ENCODE data around the gene FASN.
A peak's percentile ranks its signal among the peaks of the same experiment; 100 is the strongest.

Gene FASN

GRCh38 chr17:82031885-82032627, 66.0 kb downstream of the FASN start:
- Histone ChIP-seq H3K4me1 (ENCODE audit: control insufficient read depth in 2 of 2, insufficient read depth in 2 of 2, low read length in 2 of 2) (peaks cover 18 to 26% of the 10 kb centered on the region in 2 donors), H3K4me3 (ENCODE audit: low read length in 2 of 2) (no peak overlapping the region)

DNA sequence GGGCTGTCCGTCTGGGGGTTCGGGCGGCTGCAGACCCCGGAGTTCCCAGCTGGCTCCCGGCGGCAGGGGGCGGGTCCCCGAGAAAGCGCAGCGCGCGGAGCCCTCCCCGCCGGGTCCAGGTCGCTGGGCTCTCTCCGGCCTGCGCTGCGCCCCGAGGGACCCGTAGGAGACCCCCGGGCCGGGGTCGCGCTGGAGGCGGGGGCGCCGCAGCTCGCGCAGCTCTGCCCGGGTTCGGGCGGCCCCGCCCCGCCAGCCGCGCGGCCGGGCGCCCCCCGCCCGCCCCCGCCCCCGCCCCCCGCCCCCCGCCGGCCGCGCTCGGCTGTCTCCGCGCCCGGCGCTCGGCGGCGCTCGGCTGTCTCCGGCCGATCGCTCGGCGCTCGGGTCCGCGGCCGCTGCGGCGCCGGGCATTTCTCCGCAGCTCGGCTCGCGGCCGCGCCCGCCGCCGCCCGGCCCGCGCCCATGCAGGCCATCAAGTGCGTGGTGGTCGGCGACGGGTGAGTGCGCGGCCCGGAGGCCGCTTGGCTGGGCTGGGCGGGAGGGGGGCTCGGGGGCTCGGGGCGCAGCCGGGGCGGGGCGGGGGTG, 66.6 kb downstream of the FASN start, which contains the start of gene RAC3:
Gene RAC3, plus strand, starts transcription at position 376 of the 582 bp plus-strand sequence. Its CDS starts 84 bp downstream, at position 460.
- Histone ChIP-seq H3K4me1 (ENCODE audit: control insufficient read depth in 2 of 2, insufficient read depth in 2 of 2, low read length in 2 of 2) (peaks cover 13 to 22% of the 10 kb centered on the region in 2 donors), H3K36me3 (ENCODE audit: control insufficient read depth in 2 of 2, insufficient read depth in 2 of 2, low read length in 2 of 2) (peaks cover 2 to 4% of the 10 kb centered on the region in 2 donors), H3K27me3 (ENCODE audit: control insufficient read depth in 2 of 2, insufficient read depth in 2 of 2, low read length in 2 of 2) (no peaks in the 10 kb centered on the region), H3K9me3 (ENCODE audit: control insufficient read depth in 2 of 2, low read length in 2 of 2) (no peaks in the 10 kb centered on the region), H3K27ac (ENCODE audit: low read depth in 2 of 2, low read length in 2 of 2) (peak within 1 kb of the TSS; percentile 61 to 72), H3K9ac (ENCODE audit: low read depth in 1 of 2, low read length in 2 of 2) (peak within 1 kb of the TSS in 1 of 2 donors; percentile 42), H3K4me3 (ENCODE audit: low read length in 2 of 2) (peak within 1 kb of the TSS; percentile 56 to 60)

More at GRCh38 chr17:82031885-82032627, 66.0 kb downstream of the FASN start:
- Histone ChIP-seq H3K27me3 (ENCODE audit: control insufficient read depth in 2 of 2, insufficient read depth in 2 of 2, low read length in 2 of 2) (no peaks in the 10 kb centered on the region), H3K9me3 (ENCODE audit: control insufficient read depth in 2 of 2, low read length in 2 of 2) (no peaks in the 10 kb centered on the region), H3K27ac (ENCODE audit: low read depth in 2 of 2, low read length in 2 of 2) (no peak overlapping the region), H3K9ac (ENCODE audit: low read depth in 1 of 2, low read length in 2 of 2) (peak overlapping the region in 1 of 2 donors; percentile 42), H3K36me3 (ENCODE audit: control insufficient read depth in 2 of 2, insufficient read depth in 2 of 2, low read length in 2 of 2) (peaks cover 2 to 4% of the 10 kb centered on the region in 2 donors)

DNA sequence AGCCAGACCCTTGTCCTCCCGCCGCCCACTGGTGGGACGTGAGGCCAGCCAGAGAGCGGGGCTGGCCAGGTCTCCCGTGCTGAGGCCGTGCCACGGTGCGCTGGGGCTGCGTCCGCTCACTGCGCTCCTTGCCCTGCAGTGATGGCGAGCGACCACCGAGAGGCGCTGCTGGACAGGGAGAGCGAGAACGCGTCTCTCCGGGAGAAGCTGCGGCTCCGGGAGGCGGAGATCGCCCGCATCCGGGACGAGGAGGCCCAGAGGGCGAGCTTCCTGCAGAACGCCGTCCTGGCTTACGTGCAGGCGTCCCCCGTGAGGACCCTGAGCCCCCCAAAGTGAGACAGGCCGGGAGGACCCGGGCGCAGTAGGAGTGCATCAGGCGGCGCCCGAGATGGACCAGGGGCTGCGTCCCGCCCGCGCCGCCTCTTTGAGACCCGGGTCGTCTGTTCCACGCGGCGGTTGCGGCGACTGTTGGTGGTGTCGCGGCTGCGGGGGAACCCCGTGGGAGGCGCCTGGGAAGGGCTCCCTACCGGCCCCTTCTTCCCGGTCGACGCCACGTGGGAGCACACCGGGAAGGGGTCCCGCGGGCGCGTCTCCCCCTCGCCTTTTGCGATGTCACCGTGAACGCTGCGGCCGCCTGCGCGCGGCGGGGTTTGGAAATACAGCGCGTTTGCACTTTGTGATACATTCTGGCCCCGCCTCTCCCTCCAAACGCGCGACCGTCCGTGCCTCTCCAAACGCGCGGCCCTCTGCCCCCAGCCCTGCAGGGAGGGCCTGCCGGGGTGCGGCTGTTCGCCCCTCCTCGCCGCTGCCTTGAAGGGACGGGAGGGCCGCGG, 67.3 kb downstream of the FASN start:
- Histone ChIP-seq H3K27ac (ENCODE audit: low read depth in 2 of 2, low read length in 2 of 2) (peak overlapping the region; percentile 61 to 72), H3K27me3 (ENCODE audit: control insufficient read depth in 2 of 2, insufficient read depth in 2 of 2, low read length in 2 of 2) (no peaks in the 10 kb centered on the region), H3K9ac (ENCODE audit: low read depth in 1 of 2, low read length in 2 of 2) (peak overlapping the region in 1 of 2 donors; percentile 40), H3K4me1 (ENCODE audit: control insufficient read depth in 2 of 2, insufficient read depth in 2 of 2, low read length in 2 of 2) (peaks cover 8 to 17% of the 10 kb centered on the region in 2 donors), H3K4me3 (ENCODE audit: low read length in 2 of 2) (peak overlapping the region; percentile 56 to 60), H3K36me3 (ENCODE audit: control insufficient read depth in 2 of 2, insufficient read depth in 2 of 2, low read length in 2 of 2) (peaks cover 2 to 4% of the 10 kb centered on the region in 2 donors), H3K9me3 (ENCODE audit: control insufficient read depth in 2 of 2, low read length in 2 of 2) (no peaks in the 10 kb centered on the region)

- no peak overlapping the region for H3K27ac ChIP-seq (ENCODE audit: low read depth in 2 of 2, low read length in 2 of 2)
- H3K4me3 ChIP-seq (ENCODE audit: low read length in 2 of 2) = peak overlapping the region in 1 of 2 donors; percentile 60
Observed at GRCh38 chr17:82029990-82030469, 68.0 kb downstream of the FASN start.

GRCh38 chr17:82029391-82029790, 68.6 kb downstream of the FASN start:
- Histone ChIP-seq H3K9ac (ENCODE audit: low read depth in 1 of 2, low read length in 2 of 2) (no peak overlapping the region), H3K4me1 (ENCODE audit: control insufficient read depth in 2 of 2, insufficient read depth in 2 of 2, low read length in 2 of 2) (peaks cover 8 to 18% of the 10 kb centered on the region in 2 donors), H3K4me3 (ENCODE audit: low read length in 2 of 2) (no peak overlapping the region)

More at GRCh38 chr17:82029990-82030469, 68.0 kb downstream of the FASN start:
- peaks cover under 1 to 1% of the 10 kb centered on the region in 2 donors for H3K36me3 ChIP-seq (ENCODE audit: control insufficient read depth in 2 of 2, insufficient read depth in 2 of 2, low read length in 2 of 2)
- no peaks in the 10 kb centered on the region for H3K27me3 ChIP-seq (ENCODE audit: control insufficient read depth in 2 of 2, insufficient read depth in 2 of 2, low read length in 2 of 2)
- peaks cover 8 to 17% of the 10 kb centered on the region in 2 donors for H3K4me1 ChIP-seq (ENCODE audit: control insufficient read depth in 2 of 2, insufficient read depth in 2 of 2, low read length in 2 of 2)
- H3K9ac ChIP-seq (ENCODE audit: low read depth in 1 of 2, low read length in 2 of 2) = no peak overlapping the region
- no peaks in the 10 kb centered on the region for H3K9me3 ChIP-seq (ENCODE audit: control insufficient read depth in 2 of 2, low read length in 2 of 2)

GRCh38 chr17:82028966-82029365, 69.1 kb downstream of the FASN start:
- Histone ChIP-seq H3K27me3 (ENCODE audit: control insufficient read depth in 2 of 2, insufficient read depth in 2 of 2, low read length in 2 of 2) (no peaks in the 10 kb centered on the region), H3K36me3 (ENCODE audit: control insufficient read depth in 2 of 2, insufficient read depth in 2 of 2, low read length in 2 of 2) (no peaks in the 10 kb centered on the region), H3K9ac (ENCODE audit: low read depth in 1 of 2, low read length in 2 of 2) (no peak overlapping the region), H3K4me1 (ENCODE audit: control insufficient read depth in 2 of 2, insufficient read depth in 2 of 2, low read length in 2 of 2) (peaks cover 10 to 22% of the 10 kb centered on the region in 2 donors), H3K4me3 (ENCODE audit: low read length in 2 of 2) (no peak overlapping the region), H3K9me3 (ENCODE audit: control insufficient read depth in 2 of 2, low read length in 2 of 2) (no peaks in the 10 kb centered on the region), H3K27ac (ENCODE audit: low read depth in 2 of 2, low read length in 2 of 2) (no peak overlapping the region)

More at GRCh38 chr17:82029391-82029790, 68.6 kb downstream of the FASN start:
- no peaks in the 10 kb centered on the region for H3K36me3 ChIP-seq (ENCODE audit: control insufficient read depth in 2 of 2, insufficient read depth in 2 of 2, low read length in 2 of 2)
- H3K9me3 ChIP-seq (ENCODE audit: control insufficient read depth in 2 of 2, low read length in 2 of 2) = no peaks in the 10 kb centered on the region
- no peaks in the 10 kb centered on the region for H3K27me3 ChIP-seq (ENCODE audit: control insufficient read depth in 2 of 2, insufficient read depth in 2 of 2, low read length in 2 of 2)
- H3K27ac ChIP-seq (ENCODE audit: low read depth in 2 of 2, low read length in 2 of 2) = no peak overlapping the region

Data from mucosa of rectum (tissue), 2 donors.